K562 (cell line): ENCODE data around the gene OR8B3. TPM values are rescaled to one million over a fixed set of nuclear protein-coding genes. Genes with fewer than 3 reads are reported as not detected.

Source experiments
- BCL6 ChIP-seq: fragments of 250-450 bp; sonication (Bioruptor Pico); IDR thresholded peaks from 2 replicates; pipeline ENCODE4 v1.4.0; 2020
- CBX5 ChIP-seq: IDR thresholded peaks from 2 replicates; pipeline ENCODE4 v1.6.1; 2014; ENCODE audit warnings: low read depth, borderline replicate concordance
- CHD1 ChIP-seq: fragments of 200-600 bp; sonication (generic); IDR thresholded peaks from one replicate; pipeline ENCODE4 v1.6.1; 2012; ENCODE audit warnings: mild to moderate bottlenecking, moderate library complexity, low read length, inconsistent platforms
- DPF2 ChIP-seq: fragments of 450-650 bp; IDR thresholded peaks from 2 replicates; pipeline ENCODE4 v1.6.1; 2016
- GATAD2A ChIP-seq: fragments of 450-650 bp; IDR thresholded peaks from 2 replicates; pipeline ENCODE4 v1.6.1; 2017
- MCM3 ChIP-seq: fragments of 450-650 bp; IDR thresholded peaks from 2 replicates; pipeline ENCODE4 v1.6.1; 2016
- MIER1 ChIP-seq: fragments of 450-650 bp; IDR thresholded peaks from 2 replicates; pipeline ENCODE4 v1.6.1; 2016; ENCODE audit warnings: antibody characterized with exemption, mild to moderate bottlenecking, low read depth
- NCOA6 ChIP-seq: fragments of 450-650 bp; IDR thresholded peaks from 2 replicates; pipeline ENCODE4 v1.6.1; 2017; ENCODE audit warnings: mild to moderate bottlenecking
- NFRKB ChIP-seq: fragments of 450-650 bp; IDR thresholded peaks from 2 replicates; pipeline ENCODE4 v1.6.1; 2016; ENCODE audit warnings: low read depth
- STAT5A ChIP-seq: IDR thresholded peaks from 2 replicates; pipeline ENCODE4 v1.6.1; 2012; ENCODE audit warnings: low read length, inconsistent platforms, borderline replicate concordance
- ZKSCAN8 ChIP-seq: fragments of 200-800 bp; sonication (Bioruptor generic); IDR thresholded peaks from 2 replicates; pipeline ENCODE4 v1.6.1; 2016; ENCODE audit warnings: missing genetic modification characterization, missing compliant biosample characterization
- ZNF316 ChIP-seq: fragments of 450-650 bp; IDR thresholded peaks from 2 replicates; pipeline ENCODE4 v1.6.1; 2016
- ZNF507 ChIP-seq: conservative IDR thresholded peaks from 2 replicates; pipeline ENCODE4 v1.6.1; 2017; ENCODE audit warnings: missing genetic modification characterization, missing compliant biosample characterization
- polyA plus RNA-seq, 8 experiments: library from polyadenylated mRNA; depleted of rRNA in 4 of 8; stranded (reverse) in 5 of 8; unstranded in 3 of 8; fragments of >200 nt; fragmentation: Nextera tagmentation in 2 of 8; fragmentation: Illumina TruSeq in 1 of 8; extraction: Ambion mirVana in 2 of 8; extraction: Trizol in 1 of 8; gene quantifications; 2 replicates each; pipeline versions ENCODE4 v1.2.1 to v1.2.3, GENCODE V29; 2011 to 2014; ENCODE audit warnings: inconsistent platforms in 1 of 8, missing spikeins in 1 of 8
- total RNA-seq, 7 experiments: library from RNA; depleted of rRNA in 6 of 7; stranded (reverse); fragments of >200 nt in 6 of 7; fragmentation: Illumina TruSeq in 2 of 7; extraction: Trizol in 2 of 7; gene quantifications; 2 replicates each; pipeline versions ENCODE4 v1.2.1 to v1.2.3, GENCODE V29; 2011 to 2021; ENCODE audit warnings: low replicate concordance in 1 of 7
- TF ChIP-seq, protein P1 (sequence below): IDR thresholded peaks from 2 replicates; pipeline ENCODE4 v1.6.1; 2016; ENCODE audit warnings: missing genetic modification characterization, missing compliant biosample characterization
- TF ChIP-seq, protein P2 (sequence below): fragments of 250-450 bp; sonication (Bioruptor Pico); IDR thresholded peaks from 2 replicates; pipeline ENCODE4 v1.8.0; 2022; ENCODE audit warnings: moderate library complexity, mild to moderate bottlenecking, inconsistent platforms
- TF ChIP-seq, protein P3 (sequence below): fragments of 450-650 bp; formaldehyde crosslinking; IDR thresholded peaks from 2 replicates; pipeline ENCODE4 v1.4.0; 2020; ENCODE audit warnings: mild to moderate bottlenecking, moderate library complexity
- TF ChIP-seq, protein P4 (sequence below): fragments of 250-450 bp; sonication (Bioruptor Pico); IDR thresholded peaks from 2 replicates; pipeline ENCODE4 v1.4.0; 2020
- TF ChIP-seq, protein P5 (sequence below): sonication (generic); formaldehyde crosslinking; IDR thresholded peaks from 2 replicates; pipeline ENCODE4 v1.8.0; 2022; ENCODE audit warnings: missing genetic modification reagents, mild to moderate bottlenecking, borderline replicate concordance
- TF ChIP-seq, protein P6 (sequence below): fragments of 450-650 bp; conservative IDR thresholded peaks from 2 replicates; pipeline ENCODE4 v1.6.1; 2016; ENCODE audit warnings: missing genetic modification characterization, low read depth, mild to moderate bottlenecking, missing compliant biosample characterization, moderate library complexity

The OR8B3 gene
- total and polyA plus RNA-seq, 9 of the 15 experiments (the other 6 are each of a cell fraction or from before 2014, with no cell fraction given) = 0.13 TPM; not detected in 8

DNA sequence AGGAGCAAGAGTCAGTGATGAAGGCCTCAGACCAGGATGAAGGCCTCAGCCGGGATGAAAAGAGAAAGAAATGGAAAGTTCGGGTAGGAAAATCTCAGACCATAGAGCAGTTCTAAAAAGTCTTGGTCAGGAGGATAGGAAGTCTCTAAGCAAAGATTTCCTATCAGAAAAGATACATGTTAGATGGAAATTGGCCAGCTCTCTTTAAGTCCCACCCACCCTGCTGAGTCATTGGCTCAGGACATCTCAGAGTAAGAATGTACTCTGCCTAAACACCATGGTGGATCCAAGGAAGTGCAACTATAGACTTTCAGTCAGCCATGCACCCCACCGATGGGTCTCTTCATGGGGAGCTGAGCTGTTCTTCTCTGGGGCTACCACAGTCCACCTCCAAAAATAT, 4.4 kb downstream of the OR8B3 start (continued):
- TF ChIP-seq, protein P1, sequence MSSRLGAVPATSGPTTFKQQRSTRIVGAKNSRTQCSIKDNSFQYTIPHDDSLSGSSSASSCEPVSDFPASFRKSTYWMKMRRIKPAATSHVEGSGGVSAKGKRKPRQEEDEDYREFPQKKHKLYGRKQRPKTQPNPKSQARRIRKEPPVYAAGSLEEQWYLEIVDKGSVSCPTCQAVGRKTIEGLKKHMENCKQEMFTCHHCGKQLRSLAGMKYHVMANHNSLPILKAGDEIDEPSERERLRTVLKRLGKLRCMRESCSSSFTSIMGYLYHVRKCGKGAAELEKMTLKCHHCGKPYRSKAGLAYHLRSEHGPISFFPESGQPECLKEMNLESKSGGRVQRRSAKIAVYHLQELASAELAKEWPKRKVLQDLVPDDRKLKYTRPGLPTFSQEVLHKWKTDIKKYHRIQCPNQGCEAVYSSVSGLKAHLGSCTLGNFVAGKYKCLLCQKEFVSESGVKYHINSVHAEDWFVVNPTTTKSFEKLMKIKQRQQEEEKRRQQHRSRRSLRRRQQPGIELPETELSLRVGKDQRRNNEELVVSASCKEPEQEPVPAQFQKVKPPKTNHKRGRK (tag) = no peak
- TF ChIP-seq, protein P2, sequence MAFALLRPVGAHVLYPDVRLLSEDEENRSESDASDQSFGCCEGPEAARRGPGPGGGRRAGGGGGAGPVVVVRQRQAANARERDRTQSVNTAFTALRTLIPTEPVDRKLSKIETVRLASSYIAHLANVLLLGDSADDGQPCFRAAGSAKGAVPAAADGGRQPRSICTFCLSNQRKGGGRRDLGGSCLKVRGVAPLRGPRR (CRISPR knock-in tag) = no peak
- no peak for TF ChIP-seq BCL6 (CRISPR knock-in tag)
- TF ChIP-seq ZKSCAN8 (CRISPR knock-in tag) = no peak
- TF ChIP-seq STAT5A = no peak
- no peak for TF ChIP-seq NFRKB
- TF ChIP-seq CHD1 = no peak
- TF ChIP-seq ZNF507 (tag) = no peak
- TF ChIP-seq CBX5 = no peak
- TF ChIP-seq DPF2 = no peak
- TF ChIP-seq NCOA6 = no peak
- TF ChIP-seq ZNF316 = peak; percentile 54; the same call in 1 of the 2 replicates
- TF ChIP-seq, protein P3, sequence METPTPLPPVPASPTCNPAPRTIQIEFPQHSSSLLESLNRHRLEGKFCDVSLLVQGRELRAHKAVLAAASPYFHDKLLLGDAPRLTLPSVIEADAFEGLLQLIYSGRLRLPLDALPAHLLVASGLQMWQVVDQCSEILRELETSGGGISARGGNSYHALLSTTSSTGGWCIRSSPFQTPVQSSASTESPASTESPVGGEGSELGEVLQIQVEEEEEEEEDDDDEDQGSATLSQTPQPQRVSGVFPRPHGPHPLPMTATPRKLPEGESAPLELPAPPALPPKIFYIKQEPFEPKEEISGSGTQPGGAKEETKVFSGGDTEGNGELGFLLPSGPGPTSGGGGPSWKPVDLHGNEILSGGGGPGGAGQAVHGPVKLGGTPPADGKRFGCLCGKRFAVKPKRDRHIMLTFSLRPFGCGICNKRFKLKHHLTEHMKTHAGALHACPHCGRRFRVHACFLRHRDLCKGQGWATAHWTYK (CRISPR knock-in tag) = no peak
- no peak for TF ChIP-seq MCM3
- TF ChIP-seq, protein P4, sequence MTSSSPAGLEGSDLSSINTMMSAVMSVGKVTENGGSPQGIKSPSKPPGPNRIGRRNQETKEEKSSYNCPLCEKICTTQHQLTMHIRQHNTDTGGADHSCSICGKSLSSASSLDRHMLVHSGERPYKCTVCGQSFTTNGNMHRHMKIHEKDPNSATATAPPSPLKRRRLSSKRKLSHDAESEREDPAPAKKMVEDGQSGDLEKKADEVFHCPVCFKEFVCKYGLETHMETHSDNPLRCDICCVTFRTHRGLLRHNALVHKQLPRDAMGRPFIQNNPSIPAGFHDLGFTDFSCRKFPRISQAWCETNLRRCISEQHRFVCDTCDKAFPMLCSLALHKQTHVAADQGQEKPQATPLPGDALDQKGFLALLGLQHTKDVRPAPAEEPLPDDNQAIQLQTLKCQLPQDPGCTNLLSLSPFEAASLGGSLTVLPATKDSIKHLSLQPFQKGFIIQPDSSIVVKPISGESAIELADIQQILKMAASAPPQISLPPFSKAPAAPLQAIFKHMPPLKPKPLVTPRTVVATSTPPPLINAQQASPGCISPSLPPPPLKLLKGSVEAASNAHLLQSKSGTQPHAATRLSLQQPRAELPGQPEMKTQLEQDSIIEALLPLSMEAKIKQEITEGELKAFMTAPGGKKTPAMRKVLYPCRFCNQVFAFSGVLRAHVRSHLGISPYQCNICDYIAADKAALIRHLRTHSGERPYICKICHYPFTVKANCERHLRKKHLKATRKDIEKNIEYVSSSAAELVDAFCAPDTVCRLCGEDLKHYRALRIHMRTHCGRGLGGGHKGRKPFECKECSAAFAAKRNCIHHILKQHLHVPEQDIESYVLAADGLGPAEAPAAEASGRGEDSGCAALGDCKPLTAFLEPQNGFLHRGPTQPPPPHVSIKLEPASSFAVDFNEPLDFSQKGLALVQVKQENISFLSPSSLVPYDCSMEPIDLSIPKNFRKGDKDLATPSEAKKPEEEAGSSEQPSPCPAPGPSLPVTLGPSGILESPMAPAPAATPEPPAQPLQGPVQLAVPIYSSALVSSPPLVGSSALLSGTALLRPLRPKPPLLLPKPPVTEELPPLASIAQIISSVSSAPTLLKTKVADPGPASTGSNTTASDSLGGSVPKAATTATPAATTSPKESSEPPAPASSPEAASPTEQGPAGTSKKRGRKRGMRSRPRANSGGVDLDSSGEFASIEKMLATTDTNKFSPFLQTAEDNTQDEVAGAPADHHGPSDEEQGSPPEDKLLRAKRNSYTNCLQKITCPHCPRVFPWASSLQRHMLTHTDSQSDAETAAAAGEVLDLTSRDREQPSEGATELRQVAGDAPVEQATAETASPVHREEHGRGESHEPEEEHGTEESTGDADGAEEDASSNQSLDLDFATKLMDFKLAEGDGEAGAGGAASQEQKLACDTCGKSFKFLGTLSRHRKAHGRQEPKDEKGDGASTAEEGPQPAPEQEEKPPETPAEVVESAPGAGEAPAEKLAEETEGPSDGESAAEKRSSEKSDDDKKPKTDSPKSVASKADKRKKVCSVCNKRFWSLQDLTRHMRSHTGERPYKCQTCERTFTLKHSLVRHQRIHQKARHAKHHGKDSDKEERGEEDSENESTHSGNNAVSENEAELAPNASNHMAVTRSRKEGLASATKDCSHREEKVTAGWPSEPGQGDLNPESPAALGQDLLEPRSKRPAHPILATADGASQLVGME = no peak
- no peak for TF ChIP-seq MIER1
- TF ChIP-seq, protein P5, sequence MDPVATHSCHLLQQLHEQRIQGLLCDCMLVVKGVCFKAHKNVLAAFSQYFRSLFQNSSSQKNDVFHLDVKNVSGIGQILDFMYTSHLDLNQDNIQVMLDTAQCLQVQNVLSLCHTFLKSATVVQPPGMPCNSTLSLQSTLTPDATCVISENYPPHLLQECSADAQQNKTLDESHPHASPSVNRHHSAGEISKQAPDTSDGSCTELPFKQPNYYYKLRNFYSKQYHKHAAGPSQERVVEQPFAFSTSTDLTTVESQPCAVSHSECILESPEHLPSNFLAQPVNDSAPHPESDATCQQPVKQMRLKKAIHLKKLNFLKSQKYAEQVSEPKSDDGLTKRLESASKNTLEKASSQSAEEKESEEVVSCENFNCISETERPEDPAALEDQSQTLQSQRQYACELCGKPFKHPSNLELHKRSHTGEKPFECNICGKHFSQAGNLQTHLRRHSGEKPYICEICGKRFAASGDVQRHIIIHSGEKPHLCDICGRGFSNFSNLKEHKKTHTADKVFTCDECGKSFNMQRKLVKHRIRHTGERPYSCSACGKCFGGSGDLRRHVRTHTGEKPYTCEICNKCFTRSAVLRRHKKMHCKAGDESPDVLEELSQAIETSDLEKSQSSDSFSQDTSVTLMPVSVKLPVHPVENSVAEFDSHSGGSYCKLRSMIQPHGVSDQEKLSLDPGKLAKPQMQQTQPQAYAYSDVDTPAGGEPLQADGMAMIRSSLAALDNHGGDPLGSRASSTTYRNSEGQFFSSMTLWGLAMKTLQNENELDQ = no peak
- TF ChIP-seq, protein P6, sequence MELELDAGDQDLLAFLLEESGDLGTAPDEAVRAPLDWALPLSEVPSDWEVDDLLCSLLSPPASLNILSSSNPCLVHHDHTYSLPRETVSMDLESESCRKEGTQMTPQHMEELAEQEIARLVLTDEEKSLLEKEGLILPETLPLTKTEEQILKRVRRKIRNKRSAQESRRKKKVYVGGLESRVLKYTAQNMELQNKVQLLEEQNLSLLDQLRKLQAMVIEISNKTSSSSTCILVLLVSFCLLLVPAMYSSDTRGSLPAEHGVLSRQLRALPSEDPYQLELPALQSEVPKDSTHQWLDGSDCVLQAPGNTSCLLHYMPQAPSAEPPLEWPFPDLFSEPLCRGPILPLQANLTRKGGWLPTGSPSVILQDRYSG (tag) = no peak
- no peak for TF ChIP-seq GATAD2A
